K562 (cell line): Measurements from ENCODE around the gene GET3. TPM values are rescaled to one million over a fixed set of nuclear protein-coding genes. Genes with fewer than 3 reads are reported as not detected.

Experiments
- BCL6 ChIP-seq: fragments of 250-450 bp; sonication (Bioruptor Pico); IDR thresholded peaks from 2 replicates; pipeline ENCODE4 v1.4.0; 2020
- ELK3 ChIP-seq: fragments of 450-650 bp; formaldehyde crosslinking; IDR thresholded peaks from 2 replicates; pipeline ENCODE4 v1.4.0; 2020; ENCODE audit warnings: mild to moderate bottlenecking
- HOMEZ ChIP-seq: fragments of 250-450 bp; sonication (Bioruptor Pico); IDR thresholded peaks from 2 replicates; pipeline ENCODE4 v1.4.0; 2020; ENCODE audit warnings: mild to moderate bottlenecking, moderate library complexity
- NEUROD1 ChIP-seq: fragments of 150-350 bp; IDR thresholded peaks from 2 replicates; pipeline ENCODE4 v1.6.1; 2014; ENCODE audit warnings: borderline replicate concordance, low read length, low read depth; ENCODE audit not compliant: partially characterized antibody
- PCBP1 ChIP-seq: fragments of 200-400 bp; formaldehyde crosslinking; IDR thresholded peaks from 2 replicates; pipeline ENCODE4 v1.6.1; 2018; ENCODE audit warnings: mild to moderate bottlenecking, low read depth, low read length; ENCODE audit not compliant: poor library complexity, severe bottlenecking
- PPARD ChIP-seq: fragments of 250-450 bp; sonication (Bioruptor Pico); IDR thresholded peaks from 2 replicates; pipeline ENCODE4 v1.8.0; 2022; ENCODE audit warnings: inconsistent platforms, mild to moderate bottlenecking, moderate library complexity
- SREBF1 ChIP-seq: fragments of 150-350 bp; IDR thresholded peaks from 2 replicates; pipeline ENCODE4 v1.6.1; 2014; ENCODE audit warnings: antibody characterized with exemption, low read depth, low read length, borderline replicate concordance
- XRCC3 ChIP-seq: fragments of 450-650 bp; IDR thresholded peaks from 2 replicates; pipeline ENCODE4 v1.6.1; 2017; ENCODE audit warnings: mild to moderate bottlenecking, moderate library complexity
- ZBED1 ChIP-seq: IDR thresholded peaks from 2 replicates; pipeline ENCODE4 v1.6.1; 2014
- ZNF764 ChIP-seq: fragments of 250-450 bp; sonication (Bioruptor Pico); IDR thresholded peaks from 2 replicates; pipeline ENCODE4 v1.4.0; 2020; ENCODE audit warnings: low read depth, mild to moderate bottlenecking, moderate library complexity
- polyA plus RNA-seq, 8 experiments: library from polyadenylated mRNA; depleted of rRNA in 4 of 8; stranded (reverse) in 5 of 8; unstranded in 3 of 8; fragments of >200 nt; fragmentation: Nextera tagmentation in 2 of 8; fragmentation: Illumina TruSeq in 1 of 8; extraction: Ambion mirVana in 2 of 8; extraction: Trizol in 1 of 8; gene quantifications; 2 replicates each; pipeline versions ENCODE4 v1.2.1 to v1.2.3, GENCODE V29; 2011 to 2014; ENCODE audit warnings: inconsistent platforms in 1 of 8, missing spikeins in 1 of 8
- total RNA-seq, 7 experiments: library from RNA; depleted of rRNA in 6 of 7; stranded (reverse); fragments of >200 nt in 6 of 7; fragmentation: Illumina TruSeq in 2 of 7; extraction: Trizol in 2 of 7; gene quantifications; 2 replicates each; pipeline versions ENCODE4 v1.2.1 to v1.2.3, GENCODE V29; 2011 to 2021; ENCODE audit warnings: low replicate concordance in 1 of 7
- TF ChIP-seq, protein P1 (sequence below): IDR thresholded peaks from 2 replicates; pipeline ENCODE4 v1.6.1; 2014; ENCODE audit warnings: antibody characterized with exemption
- TF ChIP-seq, protein P2 (sequence below), 2 experiments: IDR thresholded peaks; 2 replicates each; pipeline ENCODE4 v1.6.1; 2011; ENCODE audit warnings: borderline replicate concordance in 1 of 2, control low read depth in 1 of 2, low read depth in 1 of 2, low read length in 1 of 2, mild to moderate bottlenecking in 1 of 2, mixed read lengths in 1 of 2, moderate library complexity in 1 of 2; ENCODE audit not compliant: insufficient read depth in 1 of 2, insufficient read length in 1 of 2, poor library complexity in 1 of 2, severe bottlenecking in 1 of 2; ENCODE audit errors: extremely low read depth in 1 of 2
- TF ChIP-seq, protein P3 (sequence below): fragments of 250-450 bp; sonication (Bioruptor Pico); IDR thresholded peaks from 2 replicates; pipeline ENCODE4 v1.8.0; 2022; ENCODE audit warnings: inconsistent platforms
- TF ChIP-seq, protein P4 (sequence below): fragments of 250-450 bp; sonication (Bioruptor Pico); IDR thresholded peaks from 2 replicates; pipeline ENCODE4 v1.8.0; 2022; ENCODE audit warnings: moderate library complexity, mild to moderate bottlenecking, inconsistent platforms
- TF ChIP-seq, protein P5 (sequence below): IDR thresholded peaks from 3 replicates; pipeline ENCODE4 v1.6.1; 2011; ENCODE audit warnings: borderline replicate concordance, mild to moderate bottlenecking, moderate library complexity; ENCODE audit not compliant: insufficient read length; ENCODE audit errors: extremely low read depth

GET3 gene
- total and polyA plus RNA-seq, 9 of the 15 experiments (the other 6 are each of a cell fraction or from before 2014, with no cell fraction given) = 8.3 to 83.5 (median 51.8) TPM

DNA sequence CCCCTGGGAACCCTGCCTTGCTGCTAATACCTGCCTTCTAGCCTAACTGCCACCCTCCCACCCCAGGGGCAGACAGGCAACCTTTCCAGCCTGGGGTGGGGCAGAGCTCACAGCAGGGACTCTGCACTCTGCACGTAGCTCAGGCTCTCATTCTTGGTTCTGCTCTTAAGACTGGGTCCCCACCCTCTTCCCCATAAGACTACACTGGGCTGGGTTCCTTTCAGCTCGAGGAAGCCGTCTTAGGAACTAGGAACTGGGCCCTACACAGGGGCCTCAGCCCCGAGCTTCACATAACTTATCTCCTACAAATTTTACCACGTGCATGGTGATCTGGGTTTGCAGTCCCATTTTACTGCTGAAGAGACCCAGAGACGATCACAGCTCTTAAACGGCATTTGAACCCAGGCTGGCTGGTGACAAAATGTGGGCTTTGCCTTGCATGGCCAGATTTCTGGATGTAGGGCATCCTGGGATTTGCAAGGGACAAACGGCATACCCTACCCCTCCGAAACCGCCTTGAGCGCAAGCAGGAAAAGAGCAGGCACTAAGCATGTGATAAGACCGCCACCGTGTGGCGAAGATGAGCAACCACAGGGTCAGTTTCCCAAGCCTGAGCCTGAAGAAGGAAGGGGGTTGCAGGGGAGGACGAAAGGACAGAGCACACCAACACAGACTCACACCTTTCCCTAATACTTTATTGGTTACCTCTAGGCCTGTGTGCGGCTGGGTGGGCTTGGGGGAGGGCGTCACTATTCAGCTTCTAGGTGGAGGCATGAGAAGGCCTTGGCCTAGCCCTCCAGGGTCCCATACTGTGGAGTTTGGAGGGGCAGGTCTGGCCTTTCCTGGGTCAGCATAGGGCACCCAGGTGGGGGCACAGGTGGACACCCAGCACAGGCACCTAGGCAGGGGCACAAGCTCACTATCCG lies 59.1 kb downstream of the GET3 start (continued):
- TF ChIP-seq, protein P1, sequence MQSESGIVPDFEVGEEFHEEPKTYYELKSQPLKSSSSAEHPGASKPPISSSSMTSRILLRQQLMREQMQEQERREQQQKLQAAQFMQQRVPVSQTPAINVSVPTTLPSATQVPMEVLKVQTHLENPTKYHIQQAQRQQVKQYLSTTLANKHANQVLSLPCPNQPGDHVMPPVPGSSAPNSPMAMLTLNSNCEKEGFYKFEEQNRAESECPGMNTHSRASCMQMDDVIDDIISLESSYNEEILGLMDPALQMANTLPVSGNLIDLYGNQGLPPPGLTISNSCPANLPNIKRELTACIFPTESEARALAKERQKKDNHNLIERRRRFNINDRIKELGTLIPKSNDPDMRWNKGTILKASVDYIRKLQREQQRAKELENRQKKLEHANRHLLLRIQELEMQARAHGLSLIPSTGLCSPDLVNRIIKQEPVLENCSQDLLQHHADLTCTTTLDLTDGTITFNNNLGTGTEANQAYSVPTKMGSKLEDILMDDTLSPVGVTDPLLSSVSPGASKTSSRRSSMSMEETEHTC = no peak
- no peak for TF ChIP-seq HOMEZ (CRISPR knock-in tag)
- TF ChIP-seq NEUROD1 = peak; percentile 37
- no peak for TF ChIP-seq ELK3 (CRISPR knock-in tag)
- TF ChIP-seq, protein P2, sequence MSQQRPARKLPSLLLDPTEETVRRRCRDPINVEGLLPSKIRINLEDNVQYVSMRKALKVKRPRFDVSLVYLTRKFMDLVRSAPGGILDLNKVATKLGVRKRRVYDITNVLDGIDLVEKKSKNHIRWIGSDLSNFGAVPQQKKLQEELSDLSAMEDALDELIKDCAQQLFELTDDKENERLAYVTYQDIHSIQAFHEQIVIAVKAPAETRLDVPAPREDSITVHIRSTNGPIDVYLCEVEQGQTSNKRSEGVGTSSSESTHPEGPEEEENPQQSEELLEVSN (IDR thresholded peaks at IDR 0.05; ENCODE audit: borderline replicate concordance in 1 of 2, extremely low read depth in 1 of 2, insufficient read depth in 1 of 2, insufficient read length in 1 of 2, low read depth in 1 of 2, low read length in 1 of 2, poor library complexity in 1 of 2, severe bottlenecking in 1 of 2) = peak in 1 of 2 experiments; percentile 16
- TF ChIP-seq SREBF1 = no peak
- TF ChIP-seq, protein P3, sequence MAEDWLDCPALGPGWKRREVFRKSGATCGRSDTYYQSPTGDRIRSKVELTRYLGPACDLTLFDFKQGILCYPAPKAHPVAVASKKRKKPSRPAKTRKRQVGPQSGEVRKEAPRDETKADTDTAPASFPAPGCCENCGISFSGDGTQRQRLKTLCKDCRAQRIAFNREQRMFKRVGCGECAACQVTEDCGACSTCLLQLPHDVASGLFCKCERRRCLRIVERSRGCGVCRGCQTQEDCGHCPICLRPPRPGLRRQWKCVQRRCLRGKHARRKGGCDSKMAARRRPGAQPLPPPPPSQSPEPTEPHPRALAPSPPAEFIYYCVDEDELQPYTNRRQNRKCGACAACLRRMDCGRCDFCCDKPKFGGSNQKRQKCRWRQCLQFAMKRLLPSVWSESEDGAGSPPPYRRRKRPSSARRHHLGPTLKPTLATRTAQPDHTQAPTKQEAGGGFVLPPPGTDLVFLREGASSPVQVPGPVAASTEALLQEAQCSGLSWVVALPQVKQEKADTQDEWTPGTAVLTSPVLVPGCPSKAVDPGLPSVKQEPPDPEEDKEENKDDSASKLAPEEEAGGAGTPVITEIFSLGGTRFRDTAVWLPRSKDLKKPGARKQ = no peak
- TF ChIP-seq, protein P4, sequence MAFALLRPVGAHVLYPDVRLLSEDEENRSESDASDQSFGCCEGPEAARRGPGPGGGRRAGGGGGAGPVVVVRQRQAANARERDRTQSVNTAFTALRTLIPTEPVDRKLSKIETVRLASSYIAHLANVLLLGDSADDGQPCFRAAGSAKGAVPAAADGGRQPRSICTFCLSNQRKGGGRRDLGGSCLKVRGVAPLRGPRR (CRISPR knock-in tag) = no peak
- TF ChIP-seq ZNF764 = no peak
- no peak for TF ChIP-seq BCL6 (CRISPR knock-in tag)
- no peak for TF ChIP-seq XRCC3
- TF ChIP-seq, protein P5, sequence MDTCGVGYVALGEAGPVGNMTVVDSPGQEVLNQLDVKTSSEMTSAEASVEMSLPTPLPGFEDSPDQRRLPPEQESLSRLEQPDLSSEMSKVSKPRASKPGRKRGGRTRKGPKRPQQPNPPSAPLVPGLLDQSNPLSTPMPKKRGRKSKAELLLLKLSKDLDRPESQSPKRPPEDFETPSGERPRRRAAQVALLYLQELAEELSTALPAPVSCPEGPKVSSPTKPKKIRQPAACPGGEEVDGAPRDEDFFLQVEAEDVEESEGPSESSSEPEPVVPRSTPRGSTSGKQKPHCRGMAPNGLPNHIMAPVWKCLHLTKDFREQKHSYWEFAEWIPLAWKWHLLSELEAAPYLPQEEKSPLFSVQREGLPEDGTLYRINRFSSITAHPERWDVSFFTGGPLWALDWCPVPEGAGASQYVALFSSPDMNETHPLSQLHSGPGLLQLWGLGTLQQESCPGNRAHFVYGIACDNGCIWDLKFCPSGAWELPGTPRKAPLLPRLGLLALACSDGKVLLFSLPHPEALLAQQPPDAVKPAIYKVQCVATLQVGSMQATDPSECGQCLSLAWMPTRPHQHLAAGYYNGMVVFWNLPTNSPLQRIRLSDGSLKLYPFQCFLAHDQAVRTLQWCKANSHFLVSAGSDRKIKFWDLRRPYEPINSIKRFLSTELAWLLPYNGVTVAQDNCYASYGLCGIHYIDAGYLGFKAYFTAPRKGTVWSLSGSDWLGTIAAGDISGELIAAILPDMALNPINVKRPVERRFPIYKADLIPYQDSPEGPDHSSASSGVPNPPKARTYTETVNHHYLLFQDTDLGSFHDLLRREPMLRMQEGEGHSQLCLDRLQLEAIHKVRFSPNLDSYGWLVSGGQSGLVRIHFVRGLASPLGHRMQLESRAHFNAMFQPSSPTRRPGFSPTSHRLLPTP = no peak
- no peak for TF ChIP-seq PCBP1
- TF ChIP-seq ZBED1 = no peak
- TF ChIP-seq PPARD (CRISPR knock-in tag) = no peak
